Occipital lobe (tissue), 2 donors: ENCODE results near the gene IFT57. TPM values are rescaled to one million over a fixed set of nuclear protein-coding genes. Genes with fewer than 3 reads are reported as not detected.

Source experiments
- DNase-seq: peaks from one replicate; lab custom pipeline; 2025; lab: John Stamatoyannopoulos, UW
- total RNA-seq: library from RNA; depleted of rRNA; stranded (reverse); fragments of >200 nt; gene quantifications from one replicate; pipeline ENCODE4 v1.2.3, GENCODE V29; 2014

The IFT57 gene
- total RNA-seq, 1 donor from 2014 or later, result 55.7 TPM

GRCh38 chr3:108125550-108126071, 96.6 kb downstream of the IFT57 start:
- DNase-seq, result no peak

DNA sequence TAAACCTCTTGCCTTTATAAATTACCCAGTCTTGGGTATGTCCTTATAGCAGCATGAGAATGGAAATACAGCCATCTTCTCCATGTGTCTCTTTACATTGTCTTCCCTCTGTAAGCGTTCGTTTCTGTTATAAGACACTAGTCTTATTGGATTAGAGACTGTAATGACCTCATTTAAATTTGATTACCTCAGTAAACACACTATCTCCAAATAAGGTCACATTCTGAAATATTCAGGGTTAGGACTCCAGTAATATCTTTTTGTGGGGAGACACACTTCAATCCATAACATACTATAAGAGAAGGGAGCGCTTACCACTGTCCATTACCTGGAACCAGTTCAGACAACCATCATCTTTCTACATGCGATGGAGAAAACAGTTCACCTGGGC, 97.1 kb downstream of the IFT57 start:
- no peak for DNase-seq

DNA sequence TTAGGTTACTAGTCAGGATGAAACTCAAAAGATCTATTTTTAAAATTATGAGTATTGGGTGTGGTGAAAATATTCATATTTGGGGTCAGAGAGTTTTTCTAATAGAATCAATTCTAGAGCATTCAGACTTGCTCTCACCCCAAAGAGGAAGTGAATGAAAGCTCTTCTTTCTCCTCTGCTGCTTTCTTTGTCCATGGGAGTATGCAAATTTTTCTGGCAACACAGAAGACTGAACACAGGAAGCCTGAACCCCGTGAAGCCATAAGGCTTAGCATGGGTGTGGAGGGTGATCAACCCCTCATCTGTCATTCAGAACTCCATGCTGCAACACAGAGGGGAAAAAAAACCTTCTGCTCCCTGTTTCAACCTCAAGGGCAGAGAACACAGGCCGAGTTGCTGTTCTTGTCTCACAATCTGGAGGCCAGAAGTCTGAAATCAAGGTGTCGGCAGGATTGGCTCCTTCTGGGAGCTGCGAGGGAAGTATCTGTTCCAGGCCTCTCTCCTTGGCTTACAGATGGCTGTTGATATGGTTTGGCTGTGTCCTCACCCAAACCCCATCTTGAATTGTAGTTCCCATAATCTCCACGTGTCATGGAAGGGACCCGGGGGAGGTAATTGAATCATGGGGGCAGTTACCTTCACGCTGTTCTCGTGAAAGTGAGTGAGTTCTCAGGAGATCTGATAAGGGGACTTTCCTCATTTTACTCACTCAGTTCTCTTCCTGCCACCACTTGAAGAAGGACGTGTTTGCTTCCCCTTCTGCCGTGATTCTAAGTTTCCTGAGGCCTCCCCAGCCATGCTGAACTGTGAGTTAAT, 97.7 kb downstream of the IFT57 start:
- no peak for DNase-seq

GRCh38 chr3:108123326-108123725, 98.9 kb downstream of the IFT57 start:
- DNase-seq, result no peak

DNA sequence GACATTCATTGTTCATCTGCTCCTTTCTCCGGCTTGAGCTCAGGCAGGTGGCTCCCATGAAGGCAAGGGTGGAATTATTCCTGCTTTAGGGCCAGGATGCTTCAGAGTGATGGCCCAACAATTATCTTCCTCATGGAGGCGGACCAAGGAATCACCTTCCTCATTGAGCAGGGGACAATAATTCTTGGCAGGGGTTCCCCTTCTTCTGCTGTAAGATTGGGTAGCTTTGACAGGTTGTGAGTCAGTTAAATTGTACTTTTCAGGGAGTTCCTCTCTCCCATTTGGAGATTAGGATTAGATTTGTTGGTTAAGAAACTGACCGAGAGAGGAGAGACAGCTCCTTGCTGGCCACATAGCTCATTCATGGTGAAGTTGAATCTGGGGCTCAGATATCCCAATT, 99.9 kb downstream of the IFT57 start:
- no peak for DNase-seq

DNA sequence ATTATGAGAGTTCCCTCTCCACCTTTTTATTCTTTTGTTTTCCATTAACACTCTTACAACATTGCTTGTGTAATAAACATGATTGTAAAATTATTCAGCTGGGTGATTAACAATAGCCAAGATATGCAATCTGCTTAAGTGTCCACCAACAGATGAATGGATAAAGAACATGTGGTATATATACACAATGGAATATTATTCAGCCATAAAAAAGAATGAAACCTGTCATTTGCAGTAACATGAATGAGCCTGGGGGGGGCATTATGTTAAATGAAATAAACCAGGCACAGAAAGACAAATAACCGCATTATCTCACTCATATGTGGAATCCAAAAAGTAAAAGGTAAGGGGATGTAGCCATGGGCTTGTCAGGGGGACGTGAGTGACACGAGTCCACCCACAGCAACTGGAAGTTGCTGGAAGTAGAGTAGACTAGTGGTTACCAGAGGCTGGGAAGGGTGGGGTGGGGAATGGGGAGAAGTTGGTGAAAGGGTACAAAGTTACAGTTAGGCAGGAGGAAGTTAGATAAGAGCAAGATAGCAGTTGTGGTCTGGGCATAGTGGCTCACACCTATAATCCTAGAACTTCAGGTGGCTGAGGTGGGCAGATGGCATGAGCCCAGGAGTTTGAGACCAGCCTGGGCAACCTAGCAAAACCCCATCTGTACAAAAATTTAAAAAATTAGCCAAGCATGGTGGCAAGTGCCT, 102.7 kb downstream of the IFT57 start:
- DNase-seq, result no peak

GRCh38 chr3:108118038-108118768, 104.0 kb downstream of the IFT57 start:
- DNase-seq, result no peak

- DNase-seq, result no peak
Observed at GRCh38 chr3:108117241-108117775, 104.9 kb downstream of the IFT57 start.

- no peak for DNase-seq
Observed at GRCh38 chr3:108114423-108115065, 107.7 kb downstream of the IFT57 start.

- DNase-seq, result no peak
Observed at GRCh38 chr3:108113975-108114374, 108.2 kb downstream of the IFT57 start.

DNA sequence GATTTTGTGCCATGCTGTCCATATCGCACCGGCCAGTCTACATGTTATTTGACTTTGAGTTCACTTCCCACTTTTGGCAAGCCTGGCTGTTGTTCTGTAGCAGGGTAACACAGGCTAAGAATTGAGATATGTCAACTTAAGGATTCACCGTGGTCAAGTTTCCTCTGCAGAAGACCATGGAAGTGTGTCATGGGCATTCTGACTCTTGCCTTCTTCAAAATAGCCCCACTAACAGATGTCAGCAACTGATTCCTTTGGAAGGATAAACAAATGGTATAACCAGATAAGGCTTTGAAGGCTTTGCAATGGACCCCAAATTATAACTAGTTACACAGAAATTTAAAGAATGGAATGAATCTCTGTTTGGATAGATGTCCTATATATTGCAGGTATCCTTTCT, 111.3 kb downstream of the IFT57 start:
- no peak for DNase-seq

Other genes starting within 250 kb of the IFT57 start
- 352 TPM for gene CD47, start 131.4 kb downstream of the IFT57 start, total RNA-seq
- not detected for gene HHLA2, start 74.1 kb upstream of the IFT57 start, total RNA-seq